SK-N-DZ (cell line): ENCODE measurements around the gene TMEM221.

Source experiments
- DNase-seq: peaks from one replicate; pipeline ENCODE4 v3.0.0-alpha.2; 2015; ENCODE audit warnings: low spot score

The TMEM221 gene

DNA sequence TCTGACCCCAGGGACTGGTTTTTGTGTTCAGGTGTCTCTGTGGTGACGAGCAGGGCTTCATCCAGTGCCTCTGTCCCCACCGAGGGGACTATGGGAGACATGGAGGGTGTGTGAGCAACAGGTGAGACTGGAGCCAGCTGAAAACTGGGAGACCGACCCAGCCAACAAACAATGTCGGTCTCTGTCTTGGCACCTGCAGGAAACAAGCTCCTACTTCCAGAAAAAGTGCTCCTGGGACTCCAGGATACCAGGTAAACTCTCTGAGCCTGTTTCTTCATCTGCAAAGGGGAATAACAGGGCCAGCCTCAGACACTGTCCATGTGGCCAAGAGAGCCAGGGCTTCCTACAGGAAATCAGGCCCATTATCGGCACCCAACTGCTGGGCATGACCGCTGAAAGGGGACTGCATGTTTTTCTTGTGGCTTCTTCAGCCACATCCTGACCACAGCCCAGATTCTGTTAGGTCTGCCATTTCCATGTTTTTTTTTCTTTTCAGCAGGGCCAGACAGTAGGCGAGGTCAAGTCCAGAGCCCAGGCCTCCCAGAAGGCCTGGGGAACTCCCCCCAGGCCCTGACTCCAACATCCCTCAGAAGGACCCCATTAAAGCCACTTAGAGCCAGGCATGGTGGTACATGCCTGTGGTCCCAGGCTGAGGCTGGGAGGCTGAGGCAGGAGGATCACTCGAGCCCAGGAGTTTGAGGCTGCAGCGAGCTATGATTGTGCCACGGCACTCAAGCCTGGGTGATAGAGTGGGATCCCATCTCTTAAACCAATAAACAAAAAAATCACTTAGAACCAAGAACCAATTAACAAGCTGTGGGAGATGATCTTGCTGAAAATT lies 42.2 kb downstream of the TMEM221 start:
- DNase-seq: no peak

DNA sequence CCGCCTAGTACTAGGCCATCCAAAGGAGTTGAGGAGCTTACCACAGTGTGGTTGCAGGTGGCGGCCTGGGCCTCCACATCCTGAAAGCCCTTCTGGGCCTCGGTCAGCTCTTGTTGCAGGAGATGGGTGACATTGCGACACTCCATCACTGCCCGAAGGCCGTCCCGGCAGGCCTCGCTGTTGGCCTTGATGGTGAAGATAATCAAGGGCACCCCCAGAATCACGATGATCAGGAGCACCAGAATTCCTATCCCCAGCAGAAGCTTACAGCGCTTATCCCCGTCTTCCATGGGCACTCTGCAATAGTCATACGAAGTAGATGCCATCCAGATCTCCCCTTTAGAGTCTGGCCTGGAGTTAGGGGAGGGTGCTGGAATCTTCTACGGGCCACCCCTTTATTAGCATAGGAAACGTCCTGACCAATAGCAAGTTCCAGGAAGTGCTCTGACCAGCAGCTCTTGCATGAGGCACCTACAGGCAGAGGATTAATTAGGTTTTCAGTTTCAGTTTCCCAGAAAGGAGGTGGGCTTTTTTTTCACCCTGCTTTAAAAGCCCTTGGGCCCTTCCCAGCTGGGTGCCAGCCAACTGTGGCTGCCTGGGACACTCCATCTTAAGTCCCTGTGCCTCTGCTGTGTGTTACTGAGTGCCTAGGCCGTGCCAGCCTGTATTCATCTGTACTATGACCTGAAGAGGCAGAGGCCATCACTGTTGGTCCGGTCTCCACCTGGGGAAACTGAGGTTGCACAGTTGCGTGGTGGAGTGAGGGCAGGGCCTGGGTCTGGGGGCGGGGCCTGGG lies 43.0 kb downstream of the TMEM221 start, which contains the start of gene BST2:
Gene BST2 (minus strand): TSS at position 381 of the 796 bp plus-strand sequence. CDS start 55 bp downstream, at position 326.
- DNase-seq: peak; percentile 63

DNA sequence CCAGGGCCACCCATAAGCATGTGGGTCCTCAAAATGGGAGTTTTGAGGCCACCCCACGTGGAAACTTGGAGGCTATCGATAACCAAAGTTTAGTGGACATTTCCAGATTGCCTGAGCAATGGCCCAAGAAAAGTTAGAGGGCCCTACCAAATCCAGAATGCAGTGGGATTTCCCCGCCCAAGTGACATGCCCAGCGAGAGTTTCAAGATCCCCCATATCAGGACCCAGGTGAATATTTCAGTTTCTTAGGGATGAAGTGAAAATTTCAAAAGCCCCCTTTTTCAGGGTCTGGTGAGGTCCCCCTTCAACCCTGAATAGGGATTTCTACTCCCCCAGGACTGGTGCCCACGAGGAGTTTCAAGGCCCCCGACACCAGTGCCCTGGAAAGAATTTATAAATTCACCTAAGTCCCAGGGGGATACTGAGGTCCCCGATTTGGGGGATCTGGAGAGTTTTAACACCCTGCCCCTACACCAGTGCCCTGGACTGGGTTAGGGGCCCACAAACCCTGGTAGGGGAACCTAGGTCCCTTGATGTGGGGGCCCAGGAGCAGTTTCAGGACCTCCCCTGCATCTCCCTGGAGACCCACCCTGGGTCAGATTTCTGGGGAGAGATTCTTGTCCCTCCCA lies 43.7 kb downstream of the TMEM221 start:
- DNase-seq: no peak

DNA sequence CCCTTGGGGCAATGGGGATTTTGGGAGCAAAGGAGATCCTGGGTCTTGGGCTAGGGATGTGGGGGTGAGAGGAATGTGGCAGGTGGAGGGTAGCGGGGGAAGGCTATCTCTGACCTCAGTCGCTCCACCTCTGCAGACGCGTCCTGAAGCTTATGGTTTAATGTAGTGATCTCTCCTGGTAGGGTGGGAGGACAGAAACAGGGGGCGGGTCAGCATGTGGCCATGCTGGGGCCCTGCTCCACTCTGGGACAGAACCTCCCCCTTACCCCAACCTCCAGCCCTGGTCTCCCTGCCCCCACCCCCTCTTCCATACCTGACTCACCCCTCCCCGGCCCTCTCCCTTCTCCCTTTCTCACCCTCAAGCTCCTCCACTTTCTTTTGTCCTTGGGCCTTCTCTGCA lies 44.5 kb downstream of the TMEM221 start:
- no peak for DNase-seq

DNA sequence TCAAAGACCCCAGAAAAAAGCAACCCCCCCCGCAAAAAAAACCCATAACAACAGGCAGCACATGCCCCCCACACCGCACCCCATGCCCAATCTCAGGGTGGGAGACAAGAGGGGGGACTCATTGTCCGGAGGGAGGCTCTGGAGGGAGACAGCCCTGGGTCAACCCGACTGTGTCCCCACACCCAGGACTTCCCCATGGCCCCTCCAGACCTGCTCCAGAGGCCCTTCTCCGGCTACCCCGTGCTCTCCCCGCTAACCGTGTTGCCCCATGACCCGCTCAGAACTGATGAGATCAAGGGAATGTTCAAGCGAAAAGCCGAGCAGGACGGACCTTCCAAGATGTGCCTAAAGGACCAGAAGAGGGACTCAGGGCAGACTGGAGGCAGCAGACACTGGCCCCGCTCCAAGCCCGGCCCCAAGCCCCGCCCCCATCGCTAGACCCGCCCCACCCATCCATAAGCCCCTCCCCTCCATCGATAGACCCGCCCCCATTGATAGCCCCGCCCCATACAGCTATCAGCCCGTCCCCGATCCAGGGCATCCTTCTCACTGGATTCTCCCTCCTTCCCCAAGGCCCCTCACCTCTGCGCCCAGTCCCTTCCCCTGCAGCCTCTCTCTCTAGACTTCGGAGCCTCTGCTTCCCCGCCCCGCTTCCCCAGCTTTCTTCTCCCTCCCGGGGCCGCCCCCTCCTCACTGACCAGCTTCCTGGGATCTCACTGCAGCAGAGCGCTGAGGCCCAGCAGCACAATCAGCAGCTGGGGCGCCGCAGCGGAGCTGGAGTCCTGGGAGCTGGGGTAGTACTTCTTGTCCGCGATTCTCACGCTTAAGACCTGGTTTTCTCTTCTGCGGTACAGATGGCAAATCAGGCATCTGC lies 45.2 kb downstream of the TMEM221 start:
- DNase-seq: peak; percentile 74

DNA sequence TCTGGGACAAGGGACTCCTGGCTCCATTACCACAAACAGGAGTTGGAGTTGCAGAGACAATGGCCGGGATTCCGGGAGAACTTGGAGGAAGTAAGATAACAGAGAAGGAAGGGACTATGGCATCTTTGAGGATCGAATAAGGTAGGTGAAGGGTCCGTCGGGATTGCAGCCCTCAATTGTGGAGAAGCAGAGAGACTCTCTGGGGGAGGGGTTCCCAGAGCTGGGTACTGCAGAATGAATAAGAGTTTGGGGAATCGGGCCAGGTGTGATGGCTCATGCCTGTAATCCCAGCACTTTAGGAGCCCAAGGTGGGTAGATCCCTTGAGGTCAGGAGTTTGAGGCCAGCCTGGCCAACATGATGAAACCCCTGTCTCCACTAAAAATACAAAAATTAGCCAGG lies 46.8 kb downstream of the TMEM221 start:
- DNase-seq: no peak

DNA sequence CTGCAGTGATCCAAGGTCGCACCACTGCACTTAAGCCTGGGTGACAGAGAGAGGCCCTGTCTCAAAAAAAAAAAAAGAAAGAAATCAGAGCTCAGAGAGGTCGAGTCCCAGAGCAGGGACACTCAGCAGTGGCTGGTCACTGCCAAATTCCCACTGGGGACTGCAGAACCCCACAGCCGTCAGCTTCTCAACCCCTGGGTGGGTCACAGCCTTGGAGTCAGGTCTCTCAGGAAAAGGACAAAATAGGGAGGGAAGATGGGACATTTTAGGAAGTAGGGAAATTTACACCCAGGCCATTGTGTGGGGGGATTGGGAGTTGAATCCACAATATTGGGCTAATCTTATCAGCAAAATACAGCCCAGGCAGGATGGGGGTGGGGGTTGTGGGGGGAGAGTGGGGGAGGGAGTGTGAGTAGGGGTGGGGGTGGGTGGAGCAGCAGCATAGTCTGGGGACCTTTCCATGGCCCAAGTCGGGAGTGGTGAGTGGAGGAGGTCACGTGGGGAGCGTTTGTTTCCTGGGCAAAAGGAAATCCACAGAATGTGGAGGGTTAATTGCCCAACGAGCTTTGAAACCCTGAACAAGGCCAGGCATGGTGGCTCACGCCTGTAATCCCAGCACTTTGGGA lies 49.5 kb downstream of the TMEM221 start:
- DNase-seq: no peak

DNA sequence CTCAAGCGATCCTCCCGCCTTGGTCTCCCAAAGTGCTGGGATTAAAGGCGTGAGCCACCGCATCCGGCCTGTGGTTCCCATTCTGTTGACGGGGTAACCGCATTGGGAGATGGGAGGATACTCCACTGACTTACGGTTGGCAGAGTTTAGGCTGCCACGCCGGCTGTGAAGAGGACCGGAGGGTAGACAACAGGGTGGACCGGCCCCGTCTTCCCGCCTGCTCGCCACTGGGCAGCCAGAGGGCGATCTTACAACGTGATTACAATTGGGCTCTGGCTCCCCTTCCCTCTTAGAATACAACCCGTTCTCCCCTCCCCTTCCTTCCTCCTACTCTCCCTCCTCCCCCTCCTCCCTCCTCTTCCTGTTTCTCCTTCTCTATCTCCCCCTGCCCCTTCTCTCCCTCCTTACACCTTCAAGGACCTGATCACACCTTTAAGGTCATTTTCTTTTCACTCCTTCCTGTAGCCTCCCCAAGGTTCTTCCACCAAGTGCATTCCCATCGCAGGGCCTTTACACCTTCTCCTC lies 53.5 kb downstream of the TMEM221 start:
- DNase-seq: peak; percentile 62

DNA sequence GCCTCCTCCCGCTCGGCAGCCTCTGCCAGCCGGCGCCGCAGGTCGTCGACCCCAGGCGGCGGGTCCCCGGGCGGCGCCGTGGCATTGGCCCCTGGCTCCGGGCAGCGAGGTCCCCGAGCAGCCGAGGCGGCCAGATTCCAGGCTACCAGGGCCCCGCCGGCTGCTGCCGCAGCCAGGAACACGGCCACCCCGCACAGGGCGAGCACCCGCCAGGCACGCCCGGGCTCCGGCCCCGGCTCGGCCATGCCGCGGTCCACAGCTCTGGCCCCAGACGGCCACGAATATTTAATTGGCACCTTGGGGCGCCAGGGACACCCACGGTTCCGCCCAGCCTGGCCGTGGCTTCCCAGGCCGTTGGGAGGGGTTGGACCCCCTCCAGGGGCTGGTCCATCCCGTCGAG lies 54.6 kb downstream of the TMEM221 start, which contains the start of gene CCDC194:
Gene CCDC194 (minus strand): TSS at position 283 of the 400 bp plus-strand sequence. CDS start 38 bp downstream, at position 245.
- DNase-seq: no peak

DNA sequence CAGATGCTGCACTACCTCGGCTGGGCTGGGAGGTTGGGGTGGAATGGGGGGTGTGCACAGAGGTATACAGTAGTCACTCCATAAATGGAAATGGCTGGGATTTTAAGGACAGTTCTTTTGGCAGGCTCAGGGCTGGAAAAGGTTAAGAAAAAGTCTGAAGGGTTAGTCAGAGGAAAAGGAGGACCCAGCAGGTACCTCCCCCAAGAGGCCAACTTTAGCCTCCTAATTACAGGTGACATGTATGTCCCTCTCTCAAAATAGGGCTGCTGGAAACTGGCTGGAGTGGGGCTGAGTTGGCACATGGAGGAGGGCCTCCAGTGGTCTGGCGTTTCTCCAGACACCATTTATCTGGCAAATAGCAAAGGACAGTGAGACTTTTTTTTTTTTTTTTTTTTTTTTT lies 55.5 kb downstream of the TMEM221 start:
- DNase-seq: no peak

DNA sequence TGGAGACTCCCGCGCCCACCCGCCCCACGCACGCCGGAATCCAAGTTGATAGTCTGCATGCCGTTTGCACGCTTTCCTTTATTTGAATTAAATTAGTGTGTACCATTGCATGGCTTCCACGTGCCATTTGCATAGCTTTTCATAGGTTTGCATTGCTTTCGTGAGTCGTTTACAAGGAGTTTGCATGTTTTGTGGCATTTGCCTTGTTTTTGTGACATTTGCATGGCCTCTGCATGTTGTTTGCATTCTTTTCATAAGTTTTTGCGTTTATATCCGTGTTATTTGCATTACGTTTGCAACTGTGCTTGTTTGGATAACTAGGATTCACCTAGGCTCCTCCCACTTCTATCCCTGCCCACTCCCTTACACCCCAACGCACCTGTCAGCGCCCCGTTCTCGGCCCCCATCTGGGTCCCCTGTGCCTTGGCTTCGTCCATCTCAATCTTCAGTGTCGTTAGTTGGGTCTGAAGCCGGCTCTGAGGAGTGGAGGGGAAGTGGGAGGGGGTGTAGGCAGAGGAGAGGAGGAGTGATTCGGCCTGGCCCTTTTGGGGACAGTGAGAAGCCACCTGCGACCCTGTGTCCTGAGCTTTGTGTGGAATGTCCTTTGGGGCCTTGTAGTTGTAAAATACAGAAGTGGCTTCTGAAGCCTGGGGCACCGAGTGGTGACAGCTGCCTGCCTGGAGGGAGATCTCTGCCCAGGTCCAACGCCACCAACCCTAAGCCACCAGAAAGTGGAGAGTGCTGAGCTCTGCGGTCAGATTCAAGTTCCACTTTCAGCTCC lies 56.9 kb downstream of the TMEM221 start:
- DNase-seq: no peak

DNA sequence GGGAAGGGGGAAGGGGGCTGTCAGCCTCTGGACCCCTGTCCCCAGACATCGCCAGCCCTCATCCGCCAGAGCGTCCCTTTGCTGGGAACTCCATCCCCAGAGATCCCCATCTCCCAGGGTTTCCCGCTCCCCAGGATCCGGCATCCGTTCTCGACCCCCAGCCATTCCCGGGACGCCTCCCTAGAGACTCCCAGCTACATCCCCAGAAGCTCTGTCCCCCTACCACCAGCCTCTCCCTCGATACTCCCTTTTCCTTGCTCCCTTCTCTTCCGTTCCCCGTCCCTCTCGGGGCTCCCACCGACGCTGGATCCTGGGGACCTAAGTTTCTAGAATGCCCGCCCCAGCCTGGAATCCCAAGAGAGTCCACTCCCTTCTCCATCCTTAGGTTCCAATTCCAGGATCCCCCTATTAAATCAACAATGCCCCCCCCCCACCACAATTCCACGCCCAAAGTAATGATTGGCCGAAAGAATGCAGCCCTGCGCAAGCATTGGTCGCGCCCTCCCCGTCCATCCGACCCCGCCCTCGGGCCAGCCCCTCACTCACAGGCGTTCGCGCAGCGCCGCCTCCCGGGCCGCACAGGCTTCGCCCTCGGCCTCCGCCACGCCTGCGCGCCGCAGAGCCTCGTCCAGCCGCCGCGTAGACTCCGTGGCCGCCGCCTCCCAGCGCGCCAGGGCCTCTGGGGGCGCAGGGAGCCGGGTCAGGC lies 57.6 kb downstream of the TMEM221 start:
- peak; percentile 87 for DNase-seq

DNA sequence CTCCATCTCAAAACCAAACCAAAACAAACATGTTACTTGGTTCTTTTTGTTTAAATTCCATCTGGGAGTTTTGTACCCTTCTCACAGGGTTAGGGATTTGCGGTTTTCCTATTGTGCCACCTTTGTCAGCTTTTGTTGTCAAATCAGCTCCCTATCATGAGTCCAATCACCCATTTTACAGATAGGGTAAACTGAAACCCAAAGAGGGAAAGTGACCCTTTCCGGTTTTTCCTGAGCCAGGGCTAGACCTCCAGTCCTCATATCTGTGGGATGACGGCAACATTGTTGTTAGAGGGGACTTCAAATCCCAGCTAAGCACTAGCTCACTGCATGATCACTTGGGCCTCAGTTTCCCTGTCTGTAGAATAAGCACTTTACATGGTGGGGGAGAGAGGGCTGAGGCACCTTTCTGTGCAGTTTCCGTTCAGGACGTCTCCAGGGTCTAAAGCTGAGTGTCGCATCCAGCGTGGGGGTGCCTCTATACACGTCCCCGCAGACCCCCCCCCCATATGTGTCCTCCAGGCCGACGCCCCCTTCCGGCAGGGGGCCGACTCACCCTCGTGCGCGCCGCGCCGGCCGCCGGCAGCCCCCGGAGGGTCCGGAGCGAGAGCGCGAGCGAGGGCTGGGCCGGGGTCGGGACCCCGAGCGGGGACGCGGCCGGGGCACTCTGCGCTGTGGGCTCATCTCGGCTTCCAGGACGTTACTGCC lies 58.4 kb downstream of the TMEM221 start:
- DNase-seq: no peak

DNA sequence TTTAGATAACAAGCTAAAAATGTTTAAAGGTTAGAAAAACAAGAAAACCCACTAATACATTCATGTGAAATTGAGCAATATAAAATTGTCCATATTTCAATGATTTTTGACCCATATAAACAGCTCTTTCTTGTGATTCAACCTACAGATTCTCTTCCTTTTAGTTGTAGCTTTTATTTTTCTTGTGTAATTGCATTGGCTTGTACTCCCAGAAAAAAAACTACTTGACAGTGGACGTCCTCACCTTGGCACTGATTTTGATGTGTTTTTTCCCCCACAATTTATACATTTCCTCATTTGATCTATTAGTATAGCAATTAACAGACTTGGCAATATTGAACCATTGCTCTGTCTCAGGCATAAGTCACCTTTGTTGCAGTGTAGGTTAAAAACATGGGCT lies 59.2 kb downstream of the TMEM221 start:
- no peak for DNase-seq

DNA sequence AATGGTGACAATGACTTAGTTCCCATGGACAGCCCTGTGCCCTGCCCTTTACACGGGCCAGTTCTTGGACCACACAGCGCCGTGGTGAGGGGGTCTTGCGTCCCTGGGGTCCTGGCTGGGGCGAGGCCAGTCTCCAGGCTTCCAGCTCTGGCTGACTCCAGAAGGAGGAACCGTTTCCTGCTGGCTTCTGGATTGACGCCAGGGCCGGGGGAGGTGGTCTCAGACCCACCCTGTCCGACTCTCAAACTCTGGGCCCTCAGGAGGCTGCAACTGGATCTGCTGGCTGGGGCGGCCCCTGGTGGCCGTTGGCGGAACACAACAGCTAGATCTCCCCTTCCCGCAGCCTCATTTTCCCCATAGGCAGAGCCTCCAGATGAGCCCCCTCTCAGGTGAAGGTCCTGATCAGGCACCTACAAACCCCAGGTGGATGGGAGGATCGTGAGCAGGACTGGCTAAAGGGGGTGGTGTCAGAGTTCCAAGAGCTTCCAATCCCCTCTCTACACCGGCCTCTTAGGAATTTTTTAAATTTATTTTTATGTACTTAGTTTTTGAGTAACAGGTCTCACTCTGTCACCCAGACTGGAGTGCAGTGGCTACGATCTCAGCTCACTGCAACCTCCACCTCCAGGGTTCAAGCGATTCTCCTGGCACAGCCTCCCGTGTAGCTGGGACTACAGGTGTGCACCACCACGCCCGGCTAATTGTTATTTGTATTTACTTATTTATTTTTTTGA lies 62.4 kb downstream of the TMEM221 start:
- DNase-seq: peak; percentile 56
